Activated naive CD8-positive, alpha-beta T cell treated with anti-CD3 and anti-CD28 coated beads for 36 hours (primary cell): ENCODE results near the gene PCGF3. TPM values are rescaled to one million over a fixed set of nuclear protein-coding genes. Genes with fewer than 3 reads are reported as not detected.
"Not testable (repeated sequence)": the region's sequence is repeated elsewhere in the genome, so short reads cannot be mapped to it uniquely, and the experiment has no call there.

Source experiments
- DNase-seq: peaks from one replicate; pipeline ENCODE4 v3.0.0; 2021
- H3K27ac Mint-ChIP-seq: one replicate; pipeline ENCODE4 v1.8.0; 2022; ENCODE audit warnings: mild to moderate bottlenecking, moderate library complexity, mixed read lengths
- H3K27me3 Mint-ChIP-seq: one replicate; pipeline ENCODE4 v1.8.0; 2022; ENCODE audit warnings: mild to moderate bottlenecking, mixed read lengths
- H3K36me3 Mint-ChIP-seq: one replicate; pipeline ENCODE4 v1.8.0; 2021; ENCODE audit warnings: mild to moderate bottlenecking, mixed read lengths
- H3K4me1 Mint-ChIP-seq: one replicate; pipeline ENCODE4 v1.8.0; 2021; ENCODE audit warnings: mixed read lengths
- H3K4me3 Mint-ChIP-seq: one replicate; pipeline ENCODE4 v1.8.0; 2022; ENCODE audit warnings: mild to moderate bottlenecking, moderate library complexity, mixed read lengths
- H3K9me3 Mint-ChIP-seq: one replicate; pipeline ENCODE4 v1.8.0; 2022; ENCODE audit warnings: mixed read lengths
- total RNA-seq, 2 experiments: library from RNA; stranded (reverse); gene quantifications; one replicate each; pipeline ENCODE4 v1.2.3, GENCODE V29; 2021

PCGF3 gene
- total RNA-seq, 2 experiments from 2014 or later = 19.7 to 21.2 TPM

DNA sequence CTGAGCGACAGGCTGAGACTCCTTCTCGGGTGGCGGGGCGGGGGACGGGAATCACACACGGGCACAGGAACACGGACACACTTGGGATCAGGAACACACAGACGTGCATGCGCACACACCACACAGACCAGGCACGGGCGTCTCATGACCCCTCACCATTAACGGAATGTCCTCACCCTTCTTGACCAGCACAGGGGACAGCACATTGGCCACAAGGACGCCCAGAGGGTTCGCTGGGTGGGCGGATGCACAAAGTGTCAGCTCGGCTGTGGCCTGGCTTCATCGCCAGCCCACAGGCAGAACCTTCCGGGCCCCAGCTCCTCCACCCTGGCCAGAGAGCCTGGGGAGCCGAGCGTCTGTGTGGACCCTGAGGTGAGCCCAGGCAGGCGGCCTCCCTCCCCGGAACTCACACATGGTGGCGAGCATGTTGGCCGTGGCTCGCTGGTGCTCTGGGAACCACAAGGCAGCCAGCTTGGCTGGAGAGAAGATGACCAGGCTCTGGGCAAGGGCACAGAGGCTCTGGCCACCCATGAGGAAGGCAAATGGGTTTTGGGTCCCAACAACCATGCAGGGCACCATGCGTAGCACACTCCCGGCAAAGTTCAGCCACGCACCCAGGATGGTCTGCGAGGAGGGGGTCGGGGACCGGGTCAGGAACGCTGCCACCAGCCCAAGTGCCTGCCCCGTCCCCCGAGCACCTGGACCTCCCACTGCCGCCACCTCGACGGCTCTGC is 19.8 kb upstream of the PCGF3 start:
- no peak for DNase-seq
- Mint-ChIP-seq H3K9me3 (no peaks in the 10 kb centered on the region), H3K27me3 (peaks cover 15% of the 10 kb centered on the region), H3K4me3 (no peak overlapping the region), H3K36me3 (no peaks in the 10 kb centered on the region), H3K27ac (no peak overlapping the region), H3K4me1 (no peaks in the 10 kb centered on the region)

DNA sequence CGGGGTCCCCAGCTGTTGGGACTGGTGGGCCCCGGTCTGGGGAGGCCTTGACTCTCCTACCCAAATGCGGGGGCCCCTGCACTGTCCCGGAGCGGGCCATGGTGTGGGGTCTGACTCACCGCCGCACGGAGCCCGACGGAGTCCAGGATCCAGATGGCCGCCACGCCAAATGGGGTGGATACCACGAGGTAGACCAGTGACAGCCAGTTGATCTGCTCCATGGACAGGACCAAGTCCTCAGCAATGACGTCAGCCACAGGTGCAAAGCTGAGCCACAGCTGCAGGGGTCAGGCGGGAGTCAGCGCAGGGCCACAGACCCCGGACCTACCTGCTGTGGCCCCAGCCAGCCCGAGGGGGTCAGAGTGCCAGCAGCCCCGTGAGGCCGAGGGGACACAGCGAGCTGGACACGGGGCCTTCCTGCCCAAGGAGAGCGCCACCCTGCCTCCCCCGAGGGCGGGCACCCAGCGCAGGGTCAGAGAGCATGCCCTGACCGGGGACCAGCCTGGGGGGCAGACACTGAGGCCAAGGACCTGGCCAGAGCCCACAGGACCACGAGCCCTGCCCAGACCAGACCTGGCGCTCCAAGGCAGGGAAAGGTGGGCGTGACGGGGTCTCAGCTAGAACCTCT is 19.1 kb upstream of the PCGF3 start:
- Mint-ChIP-seq H3K27me3 (peaks cover 15% of the 10 kb centered on the region), H3K4me1 (no peaks in the 10 kb centered on the region), H3K4me3 (no peak overlapping the region), H3K27ac (no peak overlapping the region), H3K9me3 (no peaks in the 10 kb centered on the region), H3K36me3 (no peaks in the 10 kb centered on the region)
- DNase-seq = no peak

DNA sequence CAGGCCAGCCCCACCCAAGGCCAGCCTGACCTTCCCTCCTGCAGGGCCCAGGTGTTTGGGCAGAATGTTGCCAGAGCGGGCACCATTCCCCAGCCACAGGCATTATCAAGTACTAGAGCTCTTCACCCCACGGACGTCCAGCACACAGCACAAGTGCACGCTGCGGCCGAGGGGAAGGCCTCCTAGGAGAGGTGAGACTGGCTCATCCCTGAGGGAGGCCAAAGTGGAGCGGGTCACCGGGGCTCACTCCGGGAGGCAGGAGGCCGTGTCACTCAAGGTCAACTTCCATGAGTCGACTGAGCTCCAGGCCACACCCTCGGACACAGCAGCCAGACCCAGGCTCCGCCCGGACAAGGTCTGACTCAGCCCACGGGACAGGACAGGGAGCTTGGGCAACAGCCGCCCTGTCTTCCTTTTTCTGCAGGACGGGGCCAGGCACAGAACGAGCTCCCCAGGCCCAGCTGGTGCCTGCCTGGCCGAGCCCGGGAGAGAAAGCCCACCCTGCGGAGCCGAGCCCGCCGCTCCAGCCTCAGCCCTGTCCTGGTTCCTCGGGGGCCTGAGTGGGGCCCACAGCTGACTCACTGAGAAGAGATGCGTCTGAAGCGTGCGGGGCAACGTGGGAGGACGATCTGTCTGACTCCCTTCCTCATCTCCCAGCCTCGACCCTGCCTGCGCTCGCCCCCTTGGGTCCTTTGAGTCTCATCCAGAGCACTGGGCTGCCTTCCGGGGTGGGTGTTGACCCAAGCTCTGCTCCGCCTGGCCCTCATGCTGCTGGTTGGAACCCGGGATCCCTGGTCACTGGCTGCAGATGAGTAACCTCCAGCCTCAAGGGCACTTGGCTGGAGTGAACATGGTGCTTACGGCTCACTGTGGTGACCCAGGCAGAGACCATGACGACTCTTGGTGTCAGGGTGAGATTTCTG is 18.3 kb upstream of the PCGF3 start:
- H3K4me1 Mint-ChIP-seq = no peaks in the 10 kb centered on the region
- H3K36me3 Mint-ChIP-seq = no peaks in the 10 kb centered on the region
- peaks cover 15% of the 10 kb centered on the region for H3K27me3 Mint-ChIP-seq
- H3K27ac Mint-ChIP-seq = no peak overlapping the region
- H3K9me3 Mint-ChIP-seq = no peaks in the 10 kb centered on the region
- DNase-seq = no peak
- H3K4me3 Mint-ChIP-seq = no peak overlapping the region

DNA sequence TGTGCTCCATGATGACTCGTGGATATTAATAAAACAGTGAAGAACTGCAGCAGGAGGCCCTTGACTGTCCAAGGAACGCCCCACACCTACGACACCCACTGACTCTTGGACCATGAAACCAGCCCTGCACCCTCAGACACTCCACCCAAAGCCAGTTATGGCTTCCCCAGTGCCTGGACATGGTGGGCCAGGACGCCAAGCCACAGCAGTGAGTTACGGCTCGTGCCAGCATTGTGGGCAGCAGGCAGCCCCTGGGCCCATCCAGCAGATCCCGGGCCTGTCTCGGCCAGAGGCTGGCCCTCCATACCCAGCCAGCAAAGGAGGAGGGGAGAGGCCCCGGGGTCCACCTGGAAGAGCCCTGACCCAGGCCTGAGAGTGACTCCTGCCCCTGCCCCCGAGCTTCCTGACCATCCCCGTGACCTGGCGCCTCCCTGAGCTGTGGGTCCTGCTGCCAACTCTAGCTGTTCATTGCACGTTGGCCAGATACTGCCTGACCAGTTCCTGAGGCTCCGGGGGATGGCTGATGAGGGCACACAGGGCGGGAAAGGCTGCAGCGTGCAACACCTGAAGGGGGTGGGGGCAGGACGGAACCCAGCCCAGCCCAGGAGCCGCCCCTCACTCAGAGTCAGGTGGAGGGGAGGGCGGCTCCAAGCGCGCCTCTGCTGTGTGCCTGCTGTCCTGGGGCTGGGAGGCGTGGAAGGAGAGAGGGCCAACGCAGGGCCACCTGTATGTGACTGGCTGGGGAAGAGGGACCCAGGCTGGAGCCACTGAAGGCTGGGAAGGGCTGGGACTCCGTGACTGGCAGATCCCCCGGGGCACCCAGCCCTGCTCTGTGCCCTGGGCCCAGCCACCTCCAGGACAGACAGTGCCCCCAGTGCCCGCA is 17.4 kb upstream of the PCGF3 start:
- no peak overlapping the region for H3K27ac Mint-ChIP-seq
- no peaks in the 10 kb centered on the region for H3K36me3 Mint-ChIP-seq
- peaks cover 15% of the 10 kb centered on the region for H3K27me3 Mint-ChIP-seq
- H3K9me3 Mint-ChIP-seq = no peaks in the 10 kb centered on the region
- no peaks in the 10 kb centered on the region for H3K4me1 Mint-ChIP-seq
- DNase-seq = no peak
- peak overlapping the region; percentile 7 for H3K4me3 Mint-ChIP-seq

DNA sequence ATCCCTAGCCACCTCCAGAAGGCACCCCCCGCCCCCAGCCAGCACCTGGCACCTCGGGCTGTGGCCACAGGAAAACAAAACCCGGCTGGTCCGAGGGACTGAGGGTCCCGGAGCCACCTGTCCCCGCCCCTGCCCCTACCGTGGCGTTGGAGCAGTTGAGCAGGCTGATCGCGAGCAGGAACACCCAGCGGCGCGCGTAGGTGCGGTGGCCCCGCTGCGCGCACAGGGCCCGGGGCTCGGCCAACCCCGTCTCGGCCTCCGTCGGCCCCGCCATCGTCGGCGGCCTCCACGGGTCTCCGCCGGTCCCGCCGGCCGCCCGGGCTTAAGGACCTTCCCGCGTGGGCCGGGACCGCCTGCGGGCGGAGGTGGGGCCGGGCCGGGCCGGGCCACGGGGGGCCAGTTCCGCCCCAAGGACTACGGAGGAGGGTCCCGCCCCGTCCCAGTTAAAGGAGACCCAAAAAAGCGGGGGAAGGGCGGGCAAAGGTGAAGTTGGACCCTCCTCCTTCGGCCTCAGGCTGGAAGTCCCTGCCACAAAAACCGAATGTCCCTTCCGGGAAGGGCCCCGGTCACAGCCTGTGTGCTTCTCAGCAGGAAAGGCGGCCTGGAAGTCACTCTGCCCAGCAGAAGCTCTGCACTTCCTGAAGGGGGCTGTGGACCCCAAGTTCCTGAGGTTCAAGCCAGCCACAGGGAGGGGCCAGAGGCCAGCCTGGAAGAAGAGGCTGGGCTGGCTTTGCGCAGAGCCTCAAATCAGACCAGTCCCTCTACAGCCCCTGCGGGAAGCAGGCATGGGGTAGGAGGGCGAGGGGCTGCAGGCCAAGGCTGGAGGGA is 16.6 kb upstream of the PCGF3 start, which contains the start of gene SLC49A3:
Gene SLC49A3 (minus strand): TSS at position 298 of the 828 bp plus-strand sequence. CDS start 24 bp downstream, at position 274.
- no peak for DNase-seq

DNA sequence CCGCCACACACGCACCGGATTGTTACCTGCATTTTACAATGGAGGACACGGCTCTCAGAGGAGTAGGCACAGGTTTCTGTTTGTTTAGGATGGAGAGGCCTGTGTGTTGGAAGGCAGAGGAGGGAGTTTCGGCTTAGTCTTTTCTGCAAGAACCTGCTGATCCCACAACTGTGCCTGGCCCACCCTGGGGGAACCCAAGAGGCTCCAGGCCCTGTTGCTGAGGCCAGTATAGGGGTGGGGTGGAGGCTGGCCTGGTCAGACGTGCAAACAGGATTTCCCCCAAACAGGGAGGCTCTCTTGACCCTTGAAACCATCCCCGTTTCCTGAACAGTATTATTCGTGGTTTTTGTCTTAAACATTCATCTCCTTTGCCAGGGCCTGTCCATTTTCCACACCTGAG is 15.9 kb upstream of the PCGF3 start:
- H3K27me3 Mint-ChIP-seq = peaks cover 14% of the 10 kb centered on the region
- H3K4me1 Mint-ChIP-seq = no peaks in the 10 kb centered on the region
- H3K27ac Mint-ChIP-seq = no peak overlapping the region
- no peaks in the 10 kb centered on the region for H3K36me3 Mint-ChIP-seq
- H3K4me3 Mint-ChIP-seq = no peak overlapping the region
- no peaks in the 10 kb centered on the region for H3K9me3 Mint-ChIP-seq
- DNase-seq = no peak

More for the DNA sequence above, 16.6 kb upstream of the PCGF3 start, which contains the start of gene SLC49A3:
- Mint-ChIP-seq H3K9me3 (no peaks in the 10 kb centered on the region), H3K27ac (no peak within 1 kb of the TSS), H3K36me3 (no peaks in the 10 kb centered on the region), H3K4me1 (no peaks in the 10 kb centered on the region), H3K27me3 (peaks cover 15% of the 10 kb centered on the region), H3K4me3 (peak within 1 kb of the TSS; percentile 7)

DNA sequence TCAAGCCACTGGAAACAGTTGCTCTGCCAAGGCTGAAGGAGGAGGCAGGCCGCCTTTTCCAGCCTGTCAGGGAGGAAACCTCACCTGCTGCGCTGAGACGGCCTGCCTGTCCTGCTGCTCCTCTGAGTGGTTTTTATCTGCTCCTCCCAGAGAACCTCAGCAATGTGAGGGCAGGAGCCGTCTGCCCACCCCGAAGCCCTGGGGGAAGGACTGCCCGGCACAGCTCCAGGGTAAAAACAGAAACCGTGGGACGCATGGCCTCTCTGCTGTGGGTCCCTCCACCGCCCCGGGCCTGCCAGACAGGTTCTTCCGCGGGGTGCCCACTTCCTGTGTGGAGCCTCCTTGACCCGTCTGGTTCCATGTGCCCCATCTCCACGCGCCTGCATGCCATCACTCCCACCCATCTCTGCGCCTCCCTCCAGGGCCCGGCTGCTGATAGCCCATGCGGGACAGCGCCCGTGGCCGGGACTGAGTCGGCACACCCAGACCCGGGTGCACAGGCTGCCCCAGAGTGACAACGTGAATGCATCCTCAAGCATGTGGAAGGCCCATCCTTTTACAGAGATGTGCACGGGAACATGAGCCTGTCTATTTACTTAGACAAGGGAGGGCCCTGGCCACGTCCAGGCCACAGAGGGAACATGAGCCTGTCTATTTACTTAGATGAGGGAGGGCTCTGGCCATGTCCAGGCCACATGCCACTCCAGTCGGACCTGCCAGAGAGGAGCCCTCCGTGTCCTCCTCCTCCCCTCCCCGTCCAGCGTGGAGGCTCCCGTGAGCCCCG is 12.7 kb upstream of the PCGF3 start:
- no peaks in the 10 kb centered on the region for H3K4me1 Mint-ChIP-seq
- H3K9me3 Mint-ChIP-seq = no peaks in the 10 kb centered on the region
- H3K36me3 Mint-ChIP-seq = no peaks in the 10 kb centered on the region
- peaks cover 13% of the 10 kb centered on the region for H3K27me3 Mint-ChIP-seq
- no peak for DNase-seq
- no peak overlapping the region for H3K27ac Mint-ChIP-seq
- no peak overlapping the region for H3K4me3 Mint-ChIP-seq

DNA sequence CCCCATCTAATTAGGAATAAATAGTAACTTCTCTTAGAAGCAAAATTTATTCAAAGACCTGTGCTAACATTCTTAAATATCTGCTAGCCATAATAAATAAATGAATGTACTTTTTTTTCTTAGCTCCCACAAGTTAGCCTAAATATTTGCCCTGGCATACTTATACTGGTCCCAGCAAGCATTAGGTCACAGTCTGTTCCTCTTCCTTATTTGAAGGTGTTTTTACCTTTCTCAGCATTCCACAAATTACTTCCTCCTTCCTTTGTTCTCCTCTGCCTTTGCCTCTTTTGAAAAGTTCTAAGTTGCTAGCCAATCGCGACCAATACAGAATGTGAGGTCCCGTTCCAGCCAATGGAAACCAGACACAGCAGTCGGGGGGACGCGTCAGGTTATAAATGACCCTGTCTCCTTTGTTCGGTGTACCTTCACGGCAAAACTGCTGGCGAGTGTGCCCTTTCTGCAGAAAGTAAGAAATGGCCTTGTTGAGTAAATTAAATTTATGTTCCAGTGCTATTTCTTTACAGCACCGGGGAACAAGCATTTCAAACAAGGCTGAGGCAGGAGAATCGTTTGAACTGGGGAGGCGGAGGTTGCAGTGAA is 11.2 kb upstream of the PCGF3 start:
- H3K4me3 Mint-ChIP-seq, H3K4me1 Mint-ChIP-seq: not testable (repeated sequence)

DNA sequence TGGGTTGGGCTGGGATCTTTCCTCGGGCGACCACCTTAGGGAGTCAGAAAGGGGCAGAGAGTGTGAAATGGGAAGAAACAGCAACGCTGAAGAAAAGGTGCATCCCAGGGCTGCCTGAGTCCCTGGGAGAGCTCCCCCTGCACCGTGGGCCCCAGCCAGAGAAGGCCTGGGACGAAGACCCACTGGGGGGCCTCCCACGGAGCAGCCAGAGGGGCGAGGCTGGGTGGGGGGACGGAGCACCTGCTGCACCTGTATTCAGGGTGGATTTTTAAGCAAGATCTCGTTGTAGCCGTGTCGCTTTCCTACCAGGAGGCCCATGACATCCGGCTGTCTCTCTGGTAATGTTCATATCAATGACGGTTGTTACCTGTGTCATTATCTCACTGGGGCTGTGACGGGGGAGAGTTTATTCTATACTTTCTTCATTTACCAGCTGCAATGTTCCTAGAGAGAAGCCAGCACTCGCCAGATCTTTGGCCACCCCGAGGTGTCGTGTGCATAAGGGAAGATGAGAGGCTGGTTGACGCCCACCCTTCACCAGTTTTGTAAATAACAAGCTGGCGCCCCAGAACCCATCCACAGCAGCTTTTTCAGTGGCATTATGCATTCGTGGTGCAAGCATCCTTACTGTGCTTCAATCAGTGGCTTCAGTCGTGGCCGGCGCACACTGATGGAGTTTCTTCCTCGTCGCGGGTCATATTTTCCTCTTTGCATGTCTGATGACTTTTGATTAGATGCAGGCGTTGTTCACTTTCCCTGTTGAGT is 5.6 kb upstream of the PCGF3 start:
- Mint-ChIP-seq H3K9me3 (no peaks in the 10 kb centered on the region), H3K4me3 (no peak overlapping the region), H3K4me1 (peaks cover 10% of the 10 kb centered on the region)

More for the DNA sequence above, 11.2 kb upstream of the PCGF3 start:
- H3K36me3 Mint-ChIP-seq, H3K9me3 Mint-ChIP-seq, H3K27ac Mint-ChIP-seq, DNase-seq: not testable (repeated sequence)
- peaks cover 13% of the 10 kb centered on the region for H3K27me3 Mint-ChIP-seq

DNA sequence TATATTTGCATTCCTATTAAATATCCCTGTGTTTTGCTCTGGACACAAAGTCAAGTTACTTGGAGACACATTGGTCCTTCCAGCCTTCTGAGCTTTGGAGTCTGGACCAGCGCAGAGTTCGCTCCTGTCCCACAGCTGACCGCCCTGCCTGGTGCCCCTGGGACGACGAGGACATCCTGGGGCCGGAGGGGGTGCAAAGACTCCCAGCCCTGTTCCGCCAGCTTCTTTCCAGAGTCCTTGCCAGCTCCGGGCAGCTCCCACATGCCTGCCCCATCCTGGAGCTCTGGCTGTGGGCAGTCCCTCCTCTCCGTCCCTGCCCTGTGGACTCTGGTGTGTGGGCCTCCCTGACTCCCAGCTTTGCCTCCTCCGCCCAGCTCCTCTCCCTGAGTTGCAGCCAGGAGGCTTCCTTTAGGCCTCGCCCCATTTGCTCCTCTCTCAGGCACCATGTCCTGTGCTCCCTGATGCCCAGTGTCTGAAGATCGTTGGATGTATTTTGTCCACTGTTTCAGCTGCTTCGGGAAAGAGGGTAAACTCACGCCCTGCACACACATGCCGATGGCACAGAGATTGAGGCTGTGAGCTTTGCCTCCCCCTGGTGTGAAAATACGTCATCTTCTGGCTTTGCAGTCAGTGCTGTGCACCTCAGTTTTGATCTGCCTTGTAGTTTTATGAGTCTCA is 4.9 kb upstream of the PCGF3 start:
- no peak for DNase-seq
- no peak overlapping the region for H3K27ac Mint-ChIP-seq
- H3K36me3 Mint-ChIP-seq = no peaks in the 10 kb centered on the region
- H3K9me3 Mint-ChIP-seq = no peaks in the 10 kb centered on the region
- H3K27me3 Mint-ChIP-seq = peaks cover 4% of the 10 kb centered on the region
- no peak overlapping the region for H3K4me3 Mint-ChIP-seq
- H3K4me1 Mint-ChIP-seq = peaks cover 12% of the 10 kb centered on the region

More for the DNA sequence above, 5.6 kb upstream of the PCGF3 start:
- Mint-ChIP-seq H3K36me3 (no peaks in the 10 kb centered on the region), H3K27me3 (peaks cover 4% of the 10 kb centered on the region), H3K27ac (peak overlapping the region; percentile 38)
- no peak for DNase-seq

DNA sequence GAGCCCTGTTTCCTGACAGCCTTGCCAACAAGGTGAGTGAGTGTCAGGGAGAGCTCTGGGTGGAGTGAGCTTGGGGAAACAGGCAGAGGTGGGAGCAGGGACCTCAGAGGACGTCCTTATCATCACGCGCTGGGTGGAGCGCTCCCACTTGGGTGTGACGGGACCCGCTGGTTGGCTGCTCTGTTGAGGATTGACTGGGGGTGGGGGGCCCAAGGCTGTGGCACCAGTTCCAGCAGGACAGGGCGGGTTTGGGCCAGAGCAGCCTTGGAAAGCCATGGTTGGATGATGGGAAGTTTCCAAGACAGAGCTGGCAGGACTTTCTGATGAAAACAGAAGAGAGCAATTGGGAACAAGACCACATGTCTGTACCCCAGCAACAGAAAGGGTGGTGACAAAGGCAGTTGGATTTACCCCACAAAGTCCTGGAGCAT is 3.0 kb upstream of the PCGF3 start:
- Mint-ChIP-seq H3K4me1 (peaks cover 12% of the 10 kb centered on the region), H3K9me3 (no peaks in the 10 kb centered on the region), H3K27ac (no peak overlapping the region), H3K27me3 (peaks cover 4% of the 10 kb centered on the region), H3K36me3 (no peaks in the 10 kb centered on the region), H3K4me3 (no peak overlapping the region)
- DNase-seq = no peak
